ENCODE measurements around the gene CTXN1. TPM values are rescaled to one million over a fixed set of nuclear protein-coding genes. Genes with fewer than 3 reads are reported as not detected.
"Not testable (repeated sequence)": the region's sequence is repeated elsewhere in the genome, so short reads cannot be mapped to it uniquely, and the experiment has no call there.

CTXN1 gene
- total RNA-seq, 1 donor from 2014 or later = 1.4 TPM

DNA sequence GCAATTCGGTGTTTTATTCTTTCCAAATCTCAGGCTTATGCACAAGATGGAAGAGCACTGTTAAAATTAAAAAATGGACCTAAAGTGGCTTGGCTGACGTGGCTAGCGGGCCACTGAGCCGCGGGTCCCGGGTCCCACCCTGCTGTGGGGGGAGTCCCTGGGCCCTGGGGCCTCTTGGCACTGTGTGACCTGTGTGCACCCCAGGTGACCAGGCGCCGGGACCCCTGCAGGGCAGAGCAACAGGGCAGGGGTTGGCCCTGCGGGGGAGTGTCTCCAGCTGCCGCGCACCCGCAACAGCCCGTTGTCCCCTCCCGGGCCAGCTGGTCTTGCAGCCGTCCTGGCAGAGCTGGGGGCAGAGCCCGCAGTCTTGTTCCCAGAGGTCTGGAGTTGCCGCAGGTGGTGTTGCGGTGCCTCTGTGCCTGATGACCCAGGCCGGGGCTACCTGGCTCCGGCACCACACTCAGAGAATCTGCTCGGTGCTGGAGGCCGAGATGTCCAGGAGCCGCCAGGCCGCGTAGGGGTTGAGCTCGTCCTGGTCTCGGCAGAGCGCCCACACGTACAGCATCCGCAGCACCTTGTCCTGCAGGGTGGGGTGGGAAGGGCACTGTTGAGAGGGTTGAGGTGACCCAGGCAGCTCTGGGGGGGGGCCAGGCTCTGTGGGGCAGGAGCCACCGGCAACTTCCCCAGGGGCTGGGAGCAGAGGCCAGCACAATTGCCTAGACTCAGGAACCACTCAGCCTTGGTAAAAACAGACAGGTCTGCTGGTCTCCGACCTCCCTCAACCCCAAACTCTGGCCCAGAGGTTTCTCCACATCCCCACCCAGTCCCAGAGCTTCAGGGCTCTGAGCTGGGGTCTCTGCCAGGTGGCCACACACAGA lies 1.0 kb upstream of the CTXN1 start:
- no peak for DNase-seq (ENCODE audit: low read depth in 2 of 2)

DNA sequence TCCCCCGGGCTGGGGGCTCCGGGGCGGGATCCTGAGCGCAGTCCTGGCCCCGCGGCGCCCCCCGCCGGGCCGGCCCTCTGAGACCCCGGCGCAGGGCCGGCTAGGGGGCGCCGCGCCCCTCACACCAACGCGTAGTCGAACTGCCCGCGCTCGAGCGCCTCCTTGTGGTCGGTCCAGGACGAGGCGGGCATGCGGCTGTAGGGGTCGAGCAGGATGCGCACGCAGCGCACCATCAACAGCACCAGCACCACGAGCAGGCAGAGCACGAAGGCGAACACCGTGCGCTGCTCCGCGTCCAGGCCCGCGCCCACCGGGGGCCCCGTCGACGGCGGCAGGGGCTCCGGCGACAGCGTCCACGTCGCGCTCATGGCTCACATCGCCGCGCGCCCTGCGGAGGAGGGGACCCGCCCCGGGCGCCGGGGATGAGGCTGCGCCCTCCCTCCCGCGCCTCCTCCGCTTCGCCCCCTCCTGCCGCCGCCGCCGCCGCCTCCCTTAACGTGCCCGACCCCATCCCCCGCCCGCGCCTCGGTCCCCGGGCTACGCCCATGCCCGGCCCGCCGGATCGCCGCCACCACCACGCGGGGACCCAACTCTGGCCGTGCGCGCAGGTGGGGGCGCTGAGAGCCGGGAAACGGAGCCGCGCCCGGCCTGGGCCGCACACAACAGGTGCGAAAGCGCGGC lies 624 bp downstream of the CTXN1 start:
- DNase-seq (ENCODE audit: low read depth in 2 of 2) = peak; percentile 78 to 85

DNA sequence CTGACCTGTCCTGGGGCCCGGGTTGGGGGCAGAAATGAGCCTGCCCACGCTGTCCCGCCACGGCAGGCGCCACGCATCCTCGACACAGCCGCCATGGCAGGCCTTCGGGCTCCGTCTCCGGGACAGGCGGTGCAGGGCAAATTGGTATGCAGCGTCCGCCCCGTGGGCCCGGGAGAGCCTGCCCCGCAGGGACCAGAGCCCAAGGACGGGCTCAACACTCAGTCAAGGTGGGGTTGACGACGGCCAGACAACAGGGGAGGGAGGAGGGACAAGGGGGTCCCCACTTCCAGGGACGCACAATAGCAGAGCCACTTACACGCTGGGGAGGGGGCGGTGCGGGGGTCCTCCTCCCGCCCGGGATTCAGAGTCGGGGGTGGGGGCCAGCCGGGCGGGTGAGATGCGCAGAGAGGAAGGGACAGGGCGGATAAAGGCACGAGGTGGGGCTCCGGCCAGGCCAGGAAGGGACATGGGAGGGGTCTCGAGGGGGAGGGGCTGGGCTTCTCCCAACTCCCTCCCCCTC lies 1.2 kb downstream of the CTXN1 start:
- DNase-seq (ENCODE audit: low read depth in 2 of 2) = no peak

DNA sequence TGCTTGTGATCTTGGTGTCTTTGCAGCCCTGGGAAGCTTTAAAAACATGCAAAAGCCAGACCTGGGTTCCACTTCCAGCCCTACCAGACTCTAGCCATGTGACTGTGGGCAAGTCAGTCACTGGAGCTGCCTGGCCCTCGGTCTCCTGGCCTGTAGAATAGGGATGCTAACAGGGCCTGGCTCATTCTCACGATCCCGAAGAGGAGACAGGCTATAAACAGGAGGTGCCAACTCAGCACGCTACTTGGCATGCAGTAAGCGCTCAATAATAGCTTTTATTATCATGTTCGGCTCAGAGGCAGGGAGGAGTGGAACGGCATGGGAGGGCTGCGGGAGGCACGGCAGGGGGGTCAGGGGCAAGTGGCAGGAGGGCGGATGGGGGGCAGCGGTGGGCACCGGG lies 1.7 kb downstream of the CTXN1 start:
- DNase-seq (ENCODE audit: low read depth in 2 of 2) = no peak

DNA sequence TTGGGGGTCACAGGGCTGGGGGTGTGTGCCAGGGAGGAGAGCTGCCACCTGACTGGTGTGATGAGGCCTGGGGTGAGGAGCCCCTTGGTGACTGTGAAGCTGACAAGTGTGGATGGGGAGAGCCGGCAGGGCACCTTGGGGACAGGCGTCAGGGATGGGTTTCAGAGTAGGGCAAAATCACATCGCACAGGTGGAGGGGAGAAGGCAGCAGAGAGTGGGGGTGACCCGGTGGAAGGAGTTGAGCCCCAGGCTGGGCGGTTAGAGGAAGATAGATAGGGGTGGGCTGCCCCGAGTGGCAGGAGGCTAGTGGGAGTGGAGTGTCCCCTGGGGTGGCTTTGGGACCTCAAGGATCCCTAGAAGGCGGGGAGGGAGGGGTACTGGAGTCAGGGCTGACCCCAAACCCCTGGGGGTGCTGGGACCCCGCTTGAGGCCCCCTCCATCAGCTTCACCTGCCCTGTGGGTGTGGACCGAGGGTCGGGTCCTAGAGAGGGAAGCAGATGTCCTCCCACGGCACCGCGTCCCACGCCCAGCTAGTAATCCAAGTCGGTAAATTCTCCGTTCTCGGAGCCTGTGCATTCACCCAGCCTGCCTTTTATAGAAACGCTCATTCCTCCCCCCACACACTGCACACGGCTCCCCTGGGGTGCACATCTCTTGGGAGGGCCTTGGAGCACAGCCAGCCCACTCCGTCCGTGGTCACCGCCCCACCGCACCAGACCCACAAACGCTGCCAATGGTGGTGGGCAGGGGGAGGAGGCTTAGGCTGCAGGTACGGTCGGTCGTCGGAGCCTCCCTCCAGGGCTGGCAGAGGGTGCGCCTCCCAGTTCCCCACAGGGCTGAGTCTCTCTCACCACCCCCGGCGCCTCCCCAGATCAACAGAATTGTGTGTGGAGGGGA lies 2.4 kb downstream of the CTXN1 start:
- no peak for DNase-seq (ENCODE audit: low read depth in 2 of 2)

DNA sequence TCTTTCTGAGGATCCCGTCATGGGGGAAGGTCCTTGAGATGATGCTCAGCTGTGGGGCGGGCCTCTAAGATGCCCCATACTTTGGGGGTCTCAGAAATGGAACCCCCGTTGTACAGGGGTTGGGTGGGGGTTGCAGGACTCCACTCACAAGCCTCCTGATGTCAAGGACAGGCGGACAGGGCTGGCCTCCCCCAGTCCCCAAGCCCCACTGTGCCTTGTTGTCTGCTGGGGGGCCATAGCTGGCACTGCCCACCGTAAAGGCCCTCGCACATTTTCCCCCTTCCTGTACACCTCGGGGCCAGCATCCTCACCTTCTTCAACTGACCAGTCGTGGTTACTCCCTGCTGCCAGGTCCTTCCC lies 3.1 kb downstream of the CTXN1 start:
- DNase-seq (ENCODE audit: low read depth in 2 of 2) = no peak

DNA sequence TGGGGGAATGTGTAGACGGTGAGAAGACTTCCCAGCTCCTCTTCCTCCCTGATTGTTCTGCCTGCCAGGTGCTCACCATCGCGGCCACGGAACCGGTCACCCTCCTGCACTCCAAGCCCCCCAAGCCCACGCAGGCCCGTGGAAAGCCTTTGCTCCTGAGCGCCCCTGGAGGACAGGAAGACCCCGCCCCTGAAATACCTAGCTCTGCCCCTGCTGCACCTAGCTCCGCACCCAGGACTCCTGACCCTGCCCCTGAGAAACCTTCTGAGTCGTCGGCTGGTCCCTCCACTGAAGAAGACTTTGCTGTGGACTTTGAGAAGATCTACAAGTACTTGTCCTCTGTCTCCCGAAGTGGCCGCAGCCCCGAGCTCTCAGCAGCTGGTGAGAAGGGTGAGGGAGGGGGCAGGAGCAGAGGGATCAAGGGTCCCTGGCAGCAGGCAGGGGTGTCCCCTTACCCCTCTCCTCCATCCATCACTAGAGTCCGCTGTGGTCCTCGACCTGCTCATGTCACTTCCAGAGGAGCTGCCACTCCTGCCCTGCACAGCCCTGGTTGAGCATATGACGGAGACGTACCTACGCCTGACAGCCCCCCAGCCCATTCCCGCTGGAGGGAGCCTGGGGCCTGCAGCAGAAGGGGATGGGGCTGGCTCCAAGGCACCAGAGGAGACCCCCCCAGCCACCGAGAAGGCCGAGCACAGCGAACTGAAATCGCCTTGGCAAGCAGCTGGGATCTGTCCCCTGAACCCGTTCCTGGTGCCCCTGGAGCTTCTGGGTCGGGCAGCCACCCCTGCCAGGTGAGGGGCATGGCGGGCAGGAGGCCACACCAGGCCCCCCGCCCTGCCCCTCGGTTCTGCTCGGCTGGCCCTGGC lies 3.7 kb downstream of the CTXN1 start:
- no peak for DNase-seq (ENCODE audit: low read depth in 2 of 2)

DNA sequence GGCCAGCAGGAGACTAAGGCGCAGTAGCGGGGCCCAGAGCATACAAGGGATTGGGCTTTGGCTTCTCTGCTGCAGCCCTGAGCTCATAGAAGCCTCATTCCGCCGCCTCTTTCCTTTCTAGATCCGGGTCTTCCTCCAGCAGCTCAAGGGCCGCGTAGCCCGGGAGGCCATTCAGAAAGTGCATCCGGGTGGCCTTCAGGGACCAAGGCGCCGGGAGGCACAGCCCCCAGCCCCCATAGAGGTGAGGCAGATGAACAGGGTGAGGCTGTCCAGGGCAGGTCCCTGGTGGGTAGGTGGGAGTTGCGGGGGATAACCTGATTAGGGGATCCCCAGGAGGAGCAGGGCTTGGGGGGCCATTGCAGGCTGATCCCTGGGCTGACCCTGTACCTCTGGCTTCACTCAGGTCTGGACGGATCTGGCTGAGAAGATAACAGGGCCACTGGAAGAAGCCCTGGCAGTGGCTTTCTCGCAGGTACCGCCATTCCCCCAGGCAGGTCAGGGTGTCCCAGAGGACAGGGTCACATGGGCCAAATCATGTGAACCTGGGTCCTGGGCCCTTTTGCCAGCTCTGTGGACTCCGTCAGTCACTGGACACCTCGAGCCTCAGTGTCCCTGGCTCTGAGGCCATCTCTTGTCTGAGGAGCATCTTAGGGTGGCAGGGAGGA lies 4.5 kb downstream of the CTXN1 start:
- DNase-seq (ENCODE audit: low read depth in 2 of 2) = peak in 1 of 2 donors; percentile 40

DNA sequence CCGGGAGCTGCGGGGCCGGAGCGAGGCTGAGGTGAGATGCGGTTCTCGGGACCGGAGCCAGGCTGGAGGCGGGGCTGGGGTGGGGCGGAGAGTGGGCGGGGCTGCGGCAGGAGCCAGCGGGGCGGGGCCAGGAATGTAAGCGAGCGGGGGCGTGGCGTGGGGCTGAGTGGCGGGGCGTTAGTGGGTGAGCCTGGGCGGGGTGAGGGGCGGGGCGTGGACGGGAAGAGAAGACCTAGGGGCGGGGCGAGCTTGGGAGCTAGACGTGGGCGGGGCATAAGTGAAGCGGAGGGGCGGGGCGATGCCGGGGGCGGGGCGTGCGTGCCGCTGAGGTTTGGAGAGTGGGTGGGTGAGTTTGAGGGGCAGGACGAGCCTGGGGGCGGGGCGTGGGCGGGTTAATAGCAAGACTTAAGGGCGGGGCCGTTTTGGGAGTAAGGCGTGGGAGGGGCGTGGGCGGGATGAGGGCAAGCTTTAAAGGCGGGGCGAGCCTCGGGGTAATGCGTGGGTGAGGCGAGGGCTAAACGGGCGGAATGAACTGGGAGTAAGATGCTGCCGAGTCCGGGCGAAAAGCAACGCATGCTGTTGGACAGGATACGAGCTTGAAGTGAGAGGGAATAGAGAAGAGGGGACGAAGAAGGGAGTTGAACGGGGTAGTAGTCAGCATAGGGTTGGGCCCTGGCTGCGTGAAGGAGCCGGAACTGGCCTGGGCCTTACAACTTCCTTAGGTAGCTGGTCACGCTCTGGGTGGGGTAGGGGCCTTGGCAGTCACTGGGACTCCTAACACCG lies 5.2 kb downstream of the CTXN1 start:
- DNase-seq (ENCODE audit: low read depth in 2 of 2) = peak; percentile 98 to 99

DNA sequence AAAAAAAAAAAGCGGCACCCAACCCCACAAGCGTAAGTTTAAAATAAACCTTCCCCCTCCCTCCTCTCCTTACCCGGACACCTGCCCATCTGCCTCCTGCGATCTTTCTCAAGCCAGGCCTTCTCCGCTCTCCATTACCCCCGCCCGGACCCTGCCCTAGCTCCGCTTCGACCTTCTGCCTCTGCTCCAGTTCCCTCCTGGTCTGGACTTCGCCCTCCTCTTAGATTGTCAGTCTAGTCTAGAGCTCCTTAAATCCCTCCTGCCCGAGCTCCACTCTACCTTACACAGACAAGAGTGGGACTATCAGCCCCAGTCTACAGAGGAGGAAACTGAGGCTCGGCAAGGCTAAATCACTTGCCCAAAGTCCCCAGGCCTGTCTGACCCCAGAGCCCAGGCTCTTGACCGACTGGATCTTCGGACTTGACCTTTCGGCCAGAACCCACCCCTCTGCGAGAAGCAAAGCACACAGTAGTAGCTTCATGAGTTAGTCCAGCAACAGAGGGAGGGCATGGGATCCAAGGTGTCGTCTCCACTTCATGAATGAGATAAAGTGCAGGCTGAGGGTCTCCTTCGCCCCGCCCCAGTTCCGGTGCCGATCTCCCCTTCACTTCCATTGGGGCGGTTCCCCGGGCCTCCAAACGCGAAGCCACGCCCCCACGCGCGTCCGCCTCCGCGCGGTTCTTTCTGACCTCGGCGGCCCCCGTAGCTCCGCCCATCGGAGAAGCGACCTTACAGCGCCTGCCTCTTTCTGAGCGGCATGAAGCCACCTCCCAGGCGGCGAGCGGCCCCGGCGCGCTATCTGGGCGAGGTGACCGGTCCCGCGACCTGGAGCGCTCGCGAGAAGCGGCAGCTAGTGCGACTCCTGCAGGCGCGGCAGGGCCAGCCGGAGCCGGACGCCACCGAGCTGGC lies 6.1 kb downstream of the CTXN1 start, which contains the start of gene SNAPC2:
SNAPC2 (plus strand) TSS at position 729 of the 909 bp plus-strand sequence; CDS start at position 758, 29 bp downstream.
- DNase-seq (ENCODE audit: low read depth in 2 of 2) = peak; percentile 94

DNA sequence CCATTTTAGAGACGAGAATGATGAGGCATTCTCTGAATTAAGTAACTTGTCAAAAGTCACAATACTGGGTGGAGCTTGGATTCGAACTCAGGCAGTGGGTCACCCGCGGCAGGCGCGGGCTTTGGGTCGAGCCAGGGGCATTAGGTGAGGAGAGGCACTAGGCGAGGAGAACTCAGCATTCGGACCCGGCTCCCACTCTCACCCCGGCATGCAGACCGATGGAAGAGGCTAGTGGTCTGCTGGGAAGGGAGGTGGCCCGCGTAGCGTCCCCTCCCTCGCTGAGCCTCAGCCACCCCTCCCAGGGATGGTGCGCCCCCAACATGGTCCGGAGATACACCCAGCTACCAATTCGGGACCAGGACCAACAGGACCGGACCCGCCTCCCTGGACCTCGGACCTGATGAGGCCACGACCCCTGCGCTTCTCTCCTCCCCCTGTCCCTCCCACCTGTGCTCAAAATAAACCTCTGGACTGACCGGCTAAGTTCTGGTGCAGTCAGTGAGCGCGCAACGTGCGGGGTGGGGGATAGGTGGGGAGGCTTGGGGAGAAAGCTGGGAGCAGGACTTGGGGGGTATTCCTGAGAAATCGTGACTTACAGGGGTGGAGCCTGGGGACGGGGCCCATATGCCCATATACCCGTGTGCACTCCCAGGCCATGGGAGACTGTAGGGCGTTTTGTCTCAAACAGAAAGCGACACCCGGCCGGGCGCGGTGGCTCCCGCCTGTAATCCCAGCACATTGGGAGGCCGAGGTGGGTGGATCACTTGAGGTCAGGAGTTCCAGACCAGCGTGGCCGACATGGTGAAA lies 7.1 kb downstream of the CTXN1 start:
- no peak for DNase-seq (ENCODE audit: low read depth in 2 of 2)

DNA sequence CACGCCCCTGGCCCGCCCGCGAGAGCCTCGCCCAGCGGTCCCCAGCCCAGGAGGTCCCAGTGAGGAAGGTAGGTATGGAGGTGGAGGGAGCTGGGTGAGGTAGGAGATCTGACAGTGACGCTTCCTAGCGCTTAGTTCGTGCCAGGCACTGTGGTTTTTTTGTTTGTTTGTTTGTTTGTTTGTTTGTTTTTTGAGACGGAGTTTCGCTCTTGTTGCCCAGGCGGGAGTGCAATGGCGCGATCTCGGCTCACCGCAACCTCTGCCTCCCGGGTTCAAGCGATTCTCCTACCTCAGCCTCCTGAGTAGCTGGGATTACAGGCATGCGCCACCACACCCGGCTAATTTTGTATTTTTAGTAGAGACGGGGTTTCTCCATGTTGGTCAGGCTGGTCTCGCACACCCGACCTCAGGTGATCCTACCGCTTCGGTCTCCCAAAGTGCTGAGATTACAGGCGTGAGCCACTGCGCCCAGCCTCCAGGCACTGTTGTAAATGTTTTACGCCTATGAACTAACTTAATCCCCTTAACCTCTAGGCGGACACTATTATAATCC lies 7.8 kb downstream of the CTXN1 start:
- DNase-seq (ENCODE audit: low read depth in 2 of 2) = not testable (repeated sequence)

DNA sequence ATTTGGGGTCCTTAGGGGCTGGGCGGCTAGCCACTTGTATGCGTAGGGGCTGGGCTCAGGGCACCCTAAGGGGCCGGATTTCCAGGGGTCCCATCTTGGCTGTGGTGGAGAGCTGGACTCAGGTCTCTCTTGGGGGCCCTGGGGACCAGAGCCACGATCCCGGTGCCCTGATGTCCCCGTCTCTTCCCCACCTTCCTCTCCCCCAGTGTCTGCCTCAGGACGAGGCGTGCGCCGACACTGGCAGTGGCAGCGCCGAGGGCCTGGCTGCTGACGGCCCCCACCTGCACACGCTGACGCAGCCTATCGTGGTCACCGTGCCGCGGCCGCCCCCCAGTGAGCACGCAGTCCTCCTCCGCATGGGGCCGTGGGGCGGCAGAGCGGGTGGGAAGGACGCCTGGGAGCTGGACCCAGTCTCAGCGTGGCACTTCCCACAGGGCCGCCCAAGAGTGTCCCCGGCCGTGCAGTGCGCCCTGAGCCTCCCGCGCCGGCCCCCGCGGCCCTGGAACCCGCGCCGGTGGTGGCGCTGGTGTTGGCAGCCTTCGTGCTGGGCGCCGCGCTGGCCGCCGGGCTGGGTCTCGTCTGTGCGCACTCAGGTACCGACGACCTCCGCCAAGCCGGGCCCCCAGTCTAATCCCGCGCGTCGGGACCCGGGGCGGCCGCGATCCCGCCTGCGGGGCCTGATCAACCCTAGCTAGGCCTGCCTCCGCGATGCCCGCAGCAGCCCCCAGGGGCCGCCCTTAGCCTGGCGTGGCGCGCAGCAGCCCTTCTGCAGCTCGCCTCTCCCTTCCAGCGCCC lies 8.5 kb downstream of the CTXN1 start:
- peak; percentile 66 to 72 for DNase-seq (ENCODE audit: low read depth in 2 of 2)

DNA sequence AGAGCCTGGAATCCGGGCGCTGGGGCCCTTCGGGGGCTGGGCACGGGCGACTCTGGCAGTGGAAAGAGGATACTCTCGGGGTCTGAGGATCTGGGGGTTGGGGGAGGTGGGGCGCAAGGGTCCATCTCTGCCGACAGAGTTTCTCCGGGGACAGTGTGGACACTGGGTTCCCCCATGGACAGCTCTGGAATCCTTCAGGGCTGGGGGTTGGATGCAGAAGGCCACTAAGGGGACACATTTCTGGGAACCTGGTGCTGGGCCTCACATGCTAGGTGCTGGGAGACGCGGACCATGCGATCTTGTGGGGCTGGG lies 9.0 kb downstream of the CTXN1 start:
- DNase-seq (ENCODE audit: low read depth in 2 of 2) = no peak

DNA sequence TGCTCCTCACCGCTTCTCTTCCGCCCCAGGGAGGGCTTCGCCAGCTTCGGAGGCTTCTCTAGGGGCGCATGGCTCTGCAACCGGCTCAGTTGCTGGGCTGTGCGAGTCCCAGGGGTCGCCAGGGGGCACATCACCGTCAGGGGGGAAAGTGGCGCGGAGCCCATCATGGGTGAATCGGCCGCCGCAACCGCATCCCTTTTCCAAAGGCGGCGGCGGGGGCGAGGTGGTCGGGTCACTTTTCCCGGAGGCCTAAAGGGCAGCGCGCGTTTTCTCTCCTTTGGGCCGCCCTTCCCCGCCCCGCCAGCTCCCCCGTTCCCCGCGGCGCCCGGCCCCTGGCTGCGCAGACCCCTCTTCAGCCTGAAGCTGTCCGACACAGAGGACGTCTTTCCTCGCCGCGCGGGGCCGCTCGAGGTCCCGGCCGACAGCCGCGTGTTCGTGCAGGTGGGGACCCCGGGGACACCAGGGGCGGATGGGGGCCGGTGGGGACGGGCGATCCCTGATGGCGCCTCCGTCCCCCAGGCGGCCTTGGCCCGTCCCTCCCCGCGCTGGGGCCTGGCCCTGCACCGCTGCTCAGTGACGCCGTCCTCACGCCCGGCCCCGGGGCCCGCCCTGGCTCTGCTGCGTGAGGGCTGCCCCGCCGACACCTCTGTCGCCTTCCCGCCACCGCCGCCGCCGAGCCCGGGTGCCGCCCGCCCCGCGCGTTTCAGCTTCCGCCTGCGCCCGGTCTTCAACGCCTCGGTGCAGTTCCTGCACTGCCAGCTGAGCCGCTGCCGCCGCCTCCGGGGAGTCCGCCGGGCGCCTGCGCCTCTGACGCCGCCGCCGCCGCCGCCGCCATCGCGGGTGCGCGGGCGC lies 9.6 kb downstream of the CTXN1 start:
- no peak for DNase-seq (ENCODE audit: low read depth in 2 of 2)
